HG03025 (cell line): ENCODE results near the gene TACC2.

ENCODE experiments used
- ATAC-seq: cut with Tn5 transposase; IDR thresholded peaks from one replicate; pipeline ENCODE4 v1.9.1; 2021; ENCODE audit warnings: mild to moderate bottlenecking, moderate library complexity; ENCODE audit not compliant: unreplicated experiment, low FRiP score

The TACC2 gene

GRCh38 chr10:122159141-122159970, 170.4 kb downstream of the TACC2 start:
- ATAC-seq, result no peak

- ATAC-seq, result no peak
These were observed 172.8 kb downstream of the TACC2 start for GRCh38 chr10:122161795-122162194.

GRCh38 chr10:122162671-122163173, 173.8 kb downstream of the TACC2 start:
- no peak for ATAC-seq

- no peak for ATAC-seq
These were observed 174.4 kb downstream of the TACC2 start for GRCh38 chr10:122163174-122164022.

GRCh38 chr10:122164023-122164601, 175.1 kb downstream of the TACC2 start:
- no peak for ATAC-seq

- no peak for ATAC-seq
These were observed 176.0 kb downstream of the TACC2 start for GRCh38 chr10:122164815-122165483.

GRCh38 chr10:122165484-122166276, 176.7 kb downstream of the TACC2 start:
- no peak for ATAC-seq

GRCh38 chr10:122168101-122168500, 179.1 kb downstream of the TACC2 start:
- ATAC-seq, result no peak

GRCh38 chr10:122168598-122169394, 179.8 kb downstream of the TACC2 start:
- no peak for ATAC-seq

- no peak for ATAC-seq
These were observed 181.8 kb downstream of the TACC2 start for GRCh38 chr10:122170802-122171201.

GRCh38 chr10:122171302-122172075, 182.5 kb downstream of the TACC2 start:
- ATAC-seq, result no peak

GRCh38 chr10:122172361-122173008, 183.5 kb downstream of the TACC2 start:
- no peak for ATAC-seq

- ATAC-seq, result no peak
These were observed 184.4 kb downstream of the TACC2 start for GRCh38 chr10:122173337-122173736.

- no peak for ATAC-seq
These were observed 184.9 kb downstream of the TACC2 start for GRCh38 chr10:122173766-122174435.

- ATAC-seq, result no peak
These were observed 187.6 kb downstream of the TACC2 start for GRCh38 chr10:122176232-122177213.

GRCh38 chr10:122178655-122179054, 189.7 kb downstream of the TACC2 start:
- ATAC-seq, result no peak
